ENCODE results near the gene LTBP1. TPM values are rescaled to one million over a fixed set of nuclear protein-coding genes. Genes with fewer than 3 reads are reported as not detected.

The LTBP1 gene
- total and polyA plus RNA-seq, 2 donors (not counting 1 experiment from before 2014, with no cell fraction given), result 0.69 TPM; not detected in 1

DNA sequence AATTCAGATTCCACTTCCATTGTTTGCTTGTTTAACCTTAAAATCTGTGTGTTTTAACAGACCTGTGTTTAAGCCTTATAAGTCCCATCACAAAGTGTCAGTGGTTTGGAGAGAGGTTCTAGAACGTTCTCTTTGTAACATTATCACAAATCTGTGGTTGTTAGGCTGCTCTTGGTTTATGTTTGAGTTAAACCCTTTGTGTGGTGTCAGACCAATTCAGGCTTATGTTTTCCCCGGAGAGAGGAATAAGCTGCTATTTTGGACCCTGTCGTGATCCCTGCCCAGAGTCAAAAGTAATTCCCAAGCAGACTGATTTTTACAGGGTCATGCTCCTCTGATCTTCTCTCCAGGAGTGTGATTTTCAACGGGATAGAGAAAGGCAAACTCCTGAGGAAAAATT, 43.8 kb upstream of the LTBP1 start:
- ChIA-PET CTCF (no interaction called here), POLR2A (no interaction called here)
- H3K36me3 ChIP-seq (replicated peaks in 1 of 2; ENCODE audit: control extremely low read depth in 1 of 2, control insufficient read depth in 1 of 2, extremely low read depth in 1 of 2, insufficient read depth in 2 of 2, low read length in 1 of 2), result no peaks in the 10 kb centered on the region
- no peaks in the 10 kb centered on the region for H3K4me1 Mint-ChIP-seq
- no peaks in the 10 kb centered on the region for H3K79me2 ChIP-seq (ENCODE audit: control insufficient read depth, insufficient read depth, low read length)
- peaks cover 0 to 8% (median 0%) of the 10 kb centered on the region in 3 donors for H3K9me3 ChIP-seq (ENCODE audit: control extremely low read depth in 1 of 3, control insufficient read depth in 2 of 3, insufficient read depth in 1 of 3, low read length in 2 of 3)
- no peaks in the 10 kb centered on the region for H3K9me3 Mint-ChIP-seq (ENCODE audit: insufficient read depth)
- no peak overlapping the region for H3K4me3 Mint-ChIP-seq
- H3K27me3 Mint-ChIP-seq, result peaks cover 20% of the 10 kb centered on the region
- H3K4me2 ChIP-seq (replicated peaks; ENCODE audit: low read depth, low read length, poor library complexity, severe bottlenecking), result no peak overlapping the region
- H4K20me1 ChIP-seq (ENCODE audit: control insufficient read depth, insufficient read depth, low read length, poor library complexity, severe bottlenecking), result no peaks in the 10 kb centered on the region
- DNase-seq (no peak), ATAC-seq (ENCODE audit: low read depth) (no peak)
- H3K9ac ChIP-seq (ENCODE audit: low read length), result no peak overlapping the region
- no peak overlapping the region for H3K27ac Mint-ChIP-seq
- TF ChIP-seq, protein P1, sequence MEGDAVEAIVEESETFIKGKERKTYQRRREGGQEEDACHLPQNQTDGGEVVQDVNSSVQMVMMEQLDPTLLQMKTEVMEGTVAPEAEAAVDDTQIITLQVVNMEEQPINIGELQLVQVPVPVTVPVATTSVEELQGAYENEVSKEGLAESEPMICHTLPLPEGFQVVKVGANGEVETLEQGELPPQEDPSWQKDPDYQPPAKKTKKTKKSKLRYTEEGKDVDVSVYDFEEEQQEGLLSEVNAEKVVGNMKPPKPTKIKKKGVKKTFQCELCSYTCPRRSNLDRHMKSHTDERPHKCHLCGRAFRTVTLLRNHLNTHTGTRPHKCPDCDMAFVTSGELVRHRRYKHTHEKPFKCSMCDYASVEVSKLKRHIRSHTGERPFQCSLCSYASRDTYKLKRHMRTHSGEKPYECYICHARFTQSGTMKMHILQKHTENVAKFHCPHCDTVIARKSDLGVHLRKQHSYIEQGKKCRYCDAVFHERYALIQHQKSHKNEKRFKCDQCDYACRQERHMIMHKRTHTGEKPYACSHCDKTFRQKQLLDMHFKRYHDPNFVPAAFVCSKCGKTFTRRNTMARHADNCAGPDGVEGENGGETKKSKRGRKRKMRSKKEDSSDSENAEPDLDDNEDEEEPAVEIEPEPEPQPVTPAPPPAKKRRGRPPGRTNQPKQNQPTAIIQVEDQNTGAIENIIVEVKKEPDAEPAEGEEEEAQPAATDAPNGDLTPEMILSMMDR (IDR thresholded peaks at IDR 0.05), result no peak
- no peak for TF ChIP-seq EZH2 (IDR thresholded peaks at IDR 0.05; ENCODE audit: borderline replicate concordance, insufficient read depth, low read depth, low read length, poor library complexity, severe bottlenecking)
- H3K27me3 ChIP-seq (replicated peaks in 1 of 4; ENCODE audit: control extremely low read depth in 1 of 4, control insufficient read depth in 3 of 4, insufficient read depth in 4 of 4, low read length in 3 of 4), result peaks cover 0 to 2% (median 0%) of the 10 kb centered on the region in 4 experiments
- intact Hi-C loops (cut with micrococcal nuclease), result no loop called here
- H3K4me1 ChIP-seq (ENCODE audit: control insufficient read depth in 2 of 2, insufficient read depth in 2 of 2, low read length in 2 of 2), result no peaks in the 10 kb centered on the region
- H3K4me3 ChIP-seq (ENCODE audit: control extremely low read depth in 1 of 5, extremely low read depth in 1 of 5, insufficient read depth in 1 of 5, low read depth in 2 of 5, low read length in 4 of 5), result no peak overlapping the region
- H2AFZ ChIP-seq (ENCODE audit: insufficient read depth, low read depth, low read length, poor library complexity, severe bottlenecking), result no peak overlapping the region
- 44% methylated on average over 3 of the region's 4 CpGs for WGBS (ENCODE audit: insufficient coverage)
- no peak overlapping the region for H3K27ac ChIP-seq (ENCODE audit: low read length in 2 of 2)

GRCh38 chr2:32904074-32904473, 42.7 kb upstream of the LTBP1 start:
- Histone ChIP-seq H3K27me3 (replicated peaks in 1 of 4; ENCODE audit: control extremely low read depth in 1 of 4, control insufficient read depth in 3 of 4, insufficient read depth in 4 of 4, low read length in 3 of 4) (peaks cover 0 to 2% (median 0%) of the 10 kb centered on the region in 4 experiments), H4K20me1 (ENCODE audit: control insufficient read depth, insufficient read depth, low read length, poor library complexity, severe bottlenecking) (no peaks in the 10 kb centered on the region), H3K4me1 (ENCODE audit: control insufficient read depth in 2 of 2, insufficient read depth in 2 of 2, low read length in 2 of 2) (no peaks in the 10 kb centered on the region), H3K9me3 (ENCODE audit: control extremely low read depth in 1 of 3, control insufficient read depth in 2 of 3, insufficient read depth in 1 of 3, low read length in 2 of 3) (peaks cover 0 to 8% (median 0%) of the 10 kb centered on the region in 3 donors), H3K36me3 (replicated peaks in 1 of 2; ENCODE audit: control extremely low read depth in 1 of 2, control insufficient read depth in 1 of 2, extremely low read depth in 1 of 2, insufficient read depth in 2 of 2, low read length in 1 of 2) (no peaks in the 10 kb centered on the region), H3K9ac (ENCODE audit: low read length) (no peak overlapping the region), H3K4me2 (replicated peaks; ENCODE audit: low read depth, low read length, poor library complexity, severe bottlenecking) (no peak overlapping the region), H3K79me2 (ENCODE audit: control insufficient read depth, insufficient read depth, low read length) (no peaks in the 10 kb centered on the region), H3K27ac (ENCODE audit: low read length in 2 of 2) (no peak overlapping the region), H3K4me3 (ENCODE audit: control extremely low read depth in 1 of 5, extremely low read depth in 1 of 5, insufficient read depth in 1 of 5, low read depth in 2 of 5, low read length in 4 of 5) (no peak overlapping the region), H2AFZ (ENCODE audit: insufficient read depth, low read depth, low read length, poor library complexity, severe bottlenecking) (no peak overlapping the region)
- CTCF ChIA-PET, result no interaction called here
- POLR2A ChIA-PET, result no interaction called here
- DNase-seq (no peak), ATAC-seq (ENCODE audit: low read depth) (no peak)
- Mint-ChIP-seq H3K4me1 (no peaks in the 10 kb centered on the region), H3K4me3 (no peak overlapping the region), H3K27ac (no peak overlapping the region), H3K27me3 (peaks cover 13% of the 10 kb centered on the region), H3K9me3 (ENCODE audit: insufficient read depth) (no peaks in the 10 kb centered on the region)
- 100% methylated on average over 1 of the region's 3 CpGs for WGBS (ENCODE audit: insufficient coverage)
- intact Hi-C loops (cut with micrococcal nuclease), result no loop called here
- TF ChIP-seq, protein P1 (IDR thresholded peaks at IDR 0.05), result no peak
- TF ChIP-seq EZH2 (IDR thresholded peaks at IDR 0.05; ENCODE audit: borderline replicate concordance, insufficient read depth, low read depth, low read length, poor library complexity, severe bottlenecking), result no peak
